Measurements from ENCODE around the gene RB1.

Gene RB1

DNA sequence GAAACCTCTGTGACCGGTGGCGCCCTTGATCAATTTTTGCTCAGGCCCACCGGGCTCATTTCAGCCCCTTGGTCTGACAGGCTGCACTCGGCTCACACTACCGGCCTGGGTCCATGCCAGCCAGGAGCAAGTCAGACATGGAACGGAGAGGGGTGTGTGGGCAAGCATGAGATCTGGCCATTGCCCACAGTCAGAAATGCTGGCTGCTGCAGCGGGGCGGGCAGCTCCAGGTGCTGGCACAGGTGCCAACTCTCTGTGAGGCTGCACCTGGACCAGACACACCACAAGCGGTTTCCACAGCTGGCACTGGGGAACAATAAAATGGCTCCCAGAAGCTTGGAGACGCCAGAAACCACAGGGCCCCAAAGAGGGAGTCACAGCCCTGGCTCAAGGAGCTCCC is 153.0 kb downstream of the RB1 start:
- no peak for DNase-seq (ENCODE audit: low read depth)

DNA sequence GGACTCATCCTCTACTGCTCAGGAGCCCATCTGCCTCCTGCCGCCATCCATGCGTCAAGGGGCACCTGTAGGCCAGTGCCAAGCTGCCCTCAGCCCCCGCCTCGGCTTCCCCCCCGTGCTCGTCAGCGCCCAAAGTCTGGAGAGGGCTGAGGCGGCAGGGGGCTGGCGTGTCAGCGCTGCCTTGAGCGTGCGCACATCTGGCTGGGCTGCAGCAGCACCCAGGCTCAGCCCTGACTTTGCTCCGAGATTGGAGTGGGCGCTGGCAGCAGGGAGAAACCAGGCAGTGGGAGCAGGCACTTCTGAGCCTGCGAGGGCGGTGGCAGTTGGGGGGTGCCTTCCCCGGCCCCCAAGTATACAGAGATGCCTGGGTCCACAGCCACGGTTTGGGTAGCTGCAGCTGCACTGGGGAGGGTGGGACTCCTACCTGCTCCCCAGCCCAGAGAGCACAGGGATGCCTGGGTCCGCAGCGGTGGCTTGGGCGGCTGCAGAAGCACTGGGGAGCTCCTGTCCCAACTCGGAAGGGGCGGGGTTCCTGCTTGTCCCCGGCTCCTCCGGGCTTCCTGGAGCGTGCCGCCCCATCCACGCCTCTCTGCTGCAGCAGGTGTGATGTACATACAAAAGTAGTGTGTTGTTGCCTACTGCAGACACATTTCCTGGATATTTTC is 154.2 kb downstream of the RB1 start:
- no peak for DNase-seq (ENCODE audit: low read depth)

DNA sequence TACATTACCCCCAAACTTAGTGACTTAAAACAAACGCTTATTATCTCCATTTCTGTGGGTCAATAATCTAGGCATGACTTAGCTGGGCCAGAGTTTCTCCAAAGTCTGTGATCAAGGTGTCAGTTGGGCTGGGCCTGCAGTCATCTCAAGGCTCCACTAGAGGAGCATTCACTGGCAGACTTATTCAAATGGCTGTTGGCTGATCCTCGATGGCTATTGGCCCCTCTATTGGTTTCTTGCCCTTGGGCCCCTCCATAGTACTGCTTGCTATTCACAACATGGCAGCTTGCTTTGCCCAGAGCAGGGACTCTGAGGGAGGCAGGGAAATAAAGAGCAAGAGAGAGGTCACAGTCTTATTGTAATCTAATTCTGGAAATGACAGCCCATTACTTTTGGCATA is 171.7 kb downstream of the RB1 start:
- DNase-seq (ENCODE audit: low read depth) = no peak

DNA sequence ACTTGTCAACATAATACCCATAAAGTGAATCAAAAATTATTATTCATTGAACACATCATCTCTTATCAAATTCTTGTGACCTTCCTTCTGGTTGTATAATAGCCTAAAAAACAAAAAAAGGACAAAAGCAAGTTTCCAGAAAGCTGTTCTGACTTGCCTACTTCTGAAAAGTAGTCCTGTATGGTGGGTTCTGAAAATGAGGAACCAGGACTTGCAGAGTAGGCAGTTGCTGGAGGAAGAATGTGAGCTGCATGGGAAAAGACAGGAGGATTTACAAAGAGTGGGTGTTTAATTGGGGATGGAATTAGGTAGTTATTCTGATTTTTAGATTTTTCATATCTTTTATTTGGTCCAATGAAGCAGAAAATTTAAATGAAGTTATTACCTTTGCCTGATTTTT is 172.7 kb downstream of the RB1 start:
- no peak for DNase-seq (ENCODE audit: low read depth)

DNA sequence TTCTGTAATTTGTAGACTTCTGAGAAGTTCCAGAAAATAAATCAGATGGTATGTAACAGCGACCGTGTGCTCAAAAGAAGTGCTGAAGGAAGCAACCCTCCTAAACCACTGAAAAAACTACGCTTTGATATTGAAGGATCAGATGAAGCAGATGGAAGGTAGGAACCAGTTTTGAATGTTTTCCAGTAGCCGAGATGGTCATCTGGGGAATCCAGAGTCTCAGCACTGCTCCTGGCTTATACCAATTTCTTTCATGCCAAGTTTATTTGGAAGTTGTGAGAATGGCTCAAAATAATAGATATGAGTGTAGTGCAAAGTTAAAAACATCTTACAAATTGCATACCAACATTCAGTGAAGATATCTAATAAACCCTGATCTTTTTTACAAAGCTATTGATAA is 173.1 kb downstream of the RB1 start:
- no peak for DNase-seq (ENCODE audit: low read depth)

DNA sequence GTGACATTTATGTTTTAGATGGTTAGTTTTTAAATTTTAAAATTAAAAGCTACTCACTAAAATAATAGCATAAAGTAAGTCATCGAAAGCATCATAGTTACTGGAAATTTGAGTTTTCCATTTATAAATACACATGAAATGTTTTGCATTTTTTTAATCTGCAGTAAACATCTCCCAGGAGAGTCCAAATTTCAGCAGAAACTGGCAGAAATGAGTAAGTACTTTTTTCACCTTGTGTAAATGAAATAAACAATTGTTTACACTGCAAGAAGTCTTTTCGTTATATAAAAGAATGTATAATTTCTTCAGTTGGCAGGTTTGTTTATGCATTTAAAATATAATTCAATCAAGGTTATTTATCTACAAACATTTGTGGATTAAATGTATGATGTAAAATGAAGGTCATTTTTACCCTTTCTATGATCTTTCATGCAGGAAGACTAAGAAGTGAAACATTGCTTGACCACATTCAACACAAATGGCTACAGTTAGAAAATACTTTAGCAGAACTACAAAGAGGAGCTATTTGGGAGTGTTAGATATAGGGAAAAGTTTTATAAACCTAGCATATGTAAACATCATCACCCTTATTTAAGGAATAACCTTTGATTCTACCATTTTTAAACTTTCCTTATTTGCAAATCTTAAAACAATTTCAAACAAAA is 173.8 kb downstream of the RB1 start:
- DNase-seq (ENCODE audit: low read depth) = no peak

DNA sequence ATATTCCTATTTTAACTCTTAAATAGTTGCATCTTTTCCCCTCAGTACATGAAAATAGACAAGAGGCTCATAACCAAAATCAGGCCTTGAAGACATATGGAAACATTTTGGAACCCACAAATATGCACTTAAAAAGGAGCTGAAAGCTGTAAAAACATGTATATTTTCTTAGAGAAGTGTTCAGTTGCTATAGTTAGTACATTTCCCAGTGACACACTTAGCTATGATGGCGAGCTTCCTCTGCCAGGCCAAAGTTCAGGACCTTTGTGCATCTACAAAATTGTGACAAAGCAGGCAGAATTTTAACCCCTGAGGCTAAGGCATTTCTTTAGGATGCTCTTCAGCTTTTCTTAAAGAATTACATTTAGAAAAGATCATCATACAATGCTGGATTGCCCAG is 174.8 kb downstream of the RB1 start:
- DNase-seq (ENCODE audit: low read depth) = no peak

DNA sequence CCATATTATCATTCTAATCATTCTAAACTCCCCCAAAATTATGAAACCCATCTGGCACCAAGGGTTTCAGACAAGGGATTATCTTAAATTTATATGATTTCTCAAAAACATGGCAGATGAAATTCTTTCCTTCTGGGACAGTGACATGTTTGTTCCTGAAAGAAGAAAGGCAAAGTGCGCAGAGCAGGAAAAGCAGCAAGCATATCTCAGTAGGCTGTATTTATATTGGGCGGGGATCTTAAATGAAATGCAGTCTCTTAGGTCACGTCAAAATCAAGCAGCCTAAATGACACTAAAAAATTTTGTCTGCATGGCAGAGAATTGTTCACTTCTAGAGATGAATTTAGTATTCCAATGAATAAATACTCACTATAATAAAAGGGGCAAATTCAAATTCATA is 180.0 kb downstream of the RB1 start:
- DNase-seq (ENCODE audit: low read depth) = no peak

DNA sequence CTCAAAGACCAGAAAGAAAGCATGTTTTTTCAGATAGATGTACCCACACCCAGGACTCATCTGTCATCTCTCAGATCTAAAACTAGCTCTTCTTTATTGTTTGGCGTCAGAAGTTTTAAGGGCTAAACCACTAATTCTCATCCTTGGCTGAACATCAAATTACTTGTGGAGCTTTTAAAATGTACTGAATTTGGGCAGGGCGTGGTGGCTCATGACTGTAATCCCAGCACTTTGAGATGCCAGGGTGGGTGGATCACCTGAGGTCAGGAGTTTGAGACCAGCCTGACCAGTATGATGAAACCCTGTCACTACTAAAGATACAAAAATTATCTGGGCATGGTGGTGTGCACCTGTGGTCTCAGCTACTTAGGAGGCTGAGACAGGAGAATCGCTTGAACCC is 181.9 kb downstream of the RB1 start:
- DNase-seq (ENCODE audit: low read depth) = no peak

DNA sequence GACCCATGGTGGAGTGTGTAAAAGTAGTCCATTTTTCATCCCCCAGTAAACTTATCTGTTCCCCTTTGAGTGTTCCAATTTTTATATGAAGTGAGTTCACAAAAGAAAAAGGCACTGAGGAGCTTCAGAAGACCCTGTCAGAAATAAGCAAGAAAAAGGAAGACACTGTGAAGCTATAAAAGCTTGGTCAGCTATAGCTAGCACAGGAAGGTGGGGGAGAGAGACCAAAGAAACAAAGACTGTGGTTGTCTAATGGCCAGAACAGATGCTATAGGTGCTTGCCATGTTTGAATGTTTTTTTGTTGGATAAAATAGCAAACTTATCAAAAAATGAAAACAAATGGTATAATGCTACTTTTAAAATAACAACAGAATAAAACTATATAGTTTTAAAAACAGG is 182.8 kb downstream of the RB1 start:
- no peak for DNase-seq (ENCODE audit: low read depth)

DNA sequence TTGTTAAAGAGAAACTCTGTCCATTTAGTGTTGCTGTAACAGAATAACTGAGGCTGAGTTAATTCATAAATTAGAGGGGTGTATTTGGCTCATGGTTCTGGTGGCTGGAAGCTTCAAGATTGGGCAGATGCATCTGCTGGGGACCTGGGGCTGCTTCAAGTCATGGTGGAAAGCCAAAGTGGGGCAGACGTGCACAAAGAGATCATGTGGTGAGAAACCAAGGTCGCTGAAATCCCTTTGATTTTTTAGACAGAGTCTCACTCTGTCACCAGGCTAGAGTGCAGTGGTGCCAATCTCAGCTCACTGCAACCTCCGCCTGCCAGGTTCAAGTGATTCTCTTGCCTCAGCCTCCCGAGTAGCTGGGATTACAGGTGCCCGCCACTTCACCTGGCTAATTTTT is 183.3 kb downstream of the RB1 start:
- DNase-seq (ENCODE audit: low read depth) = no peak

DNA sequence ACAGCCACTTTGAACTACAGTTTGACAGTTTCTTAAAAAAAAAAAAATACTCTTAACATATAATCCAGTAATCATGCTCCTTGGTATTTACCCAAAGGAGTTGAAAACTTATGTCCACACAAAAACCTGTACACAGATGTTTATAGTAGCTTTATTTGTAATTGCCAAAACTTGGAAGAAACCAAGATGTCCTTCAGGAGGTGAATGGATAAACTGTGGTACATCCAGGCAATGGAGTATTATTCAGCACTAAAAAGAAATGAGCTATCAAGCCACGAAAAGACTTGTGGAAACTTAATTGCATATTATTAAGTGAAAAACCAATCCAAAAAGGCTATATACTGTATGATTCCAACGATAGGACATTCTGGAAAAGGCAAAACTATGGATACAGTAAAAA is 184.4 kb downstream of the RB1 start:
- DNase-seq (ENCODE audit: low read depth) = no peak

DNA sequence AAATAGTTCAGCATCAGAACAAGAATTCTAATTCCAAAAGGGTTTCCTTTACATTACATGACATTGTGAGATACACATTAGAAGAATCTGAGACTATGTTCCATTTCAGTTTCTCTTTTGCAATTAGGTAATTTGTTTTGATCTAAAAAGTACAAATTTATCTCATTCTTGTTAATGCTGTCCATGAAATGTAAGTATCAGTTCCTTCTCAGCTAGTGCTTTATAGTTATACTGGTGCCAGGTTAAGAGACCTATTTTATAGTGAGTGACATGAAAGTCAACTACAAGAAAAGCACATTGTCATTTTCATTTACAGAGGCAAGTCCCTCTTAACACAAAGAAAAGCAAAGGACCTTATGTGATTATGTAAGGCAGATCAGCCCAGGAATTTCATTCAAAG is 185.4 kb downstream of the RB1 start:
- no peak for DNase-seq (ENCODE audit: low read depth)

DNA sequence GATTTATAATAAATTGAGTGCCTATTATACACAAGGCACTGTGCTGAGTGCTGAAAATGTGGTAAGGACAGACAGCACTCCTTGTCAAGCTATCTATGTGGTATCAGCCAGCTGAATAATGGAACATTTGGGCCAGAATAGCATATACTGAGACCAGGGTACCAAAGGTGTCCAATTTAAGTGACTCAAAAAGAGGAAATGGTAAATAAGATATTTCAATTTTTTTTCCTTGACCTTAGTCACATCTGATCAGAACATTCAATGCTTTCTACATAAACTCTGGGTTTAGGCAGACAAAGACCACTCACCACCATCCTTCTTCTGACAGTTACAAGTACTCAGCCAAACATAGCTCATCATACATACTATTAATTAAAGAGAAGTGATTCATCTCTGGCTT is 186.1 kb downstream of the RB1 start:
- no peak for DNase-seq (ENCODE audit: low read depth)

DNA sequence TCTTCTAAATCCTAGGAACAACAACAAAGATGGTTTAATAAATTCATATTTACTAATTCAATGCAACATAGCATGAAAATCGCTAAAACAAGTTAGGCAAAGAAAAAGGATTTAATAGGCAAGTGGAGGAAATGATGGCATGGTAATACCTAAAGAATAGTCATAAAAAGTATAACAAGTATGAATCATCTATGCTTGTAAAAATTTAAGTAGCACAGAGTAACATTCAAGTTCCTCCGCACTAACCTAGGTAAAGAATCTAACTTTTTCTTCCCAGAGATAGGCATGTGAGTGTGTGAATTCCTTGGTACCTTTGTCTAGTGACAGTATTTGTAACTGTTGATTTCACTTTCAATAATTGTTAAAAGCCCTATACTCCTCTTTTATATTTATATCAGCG is 186.7 kb downstream of the RB1 start:
- DNase-seq (ENCODE audit: low read depth) = no peak

DNA sequence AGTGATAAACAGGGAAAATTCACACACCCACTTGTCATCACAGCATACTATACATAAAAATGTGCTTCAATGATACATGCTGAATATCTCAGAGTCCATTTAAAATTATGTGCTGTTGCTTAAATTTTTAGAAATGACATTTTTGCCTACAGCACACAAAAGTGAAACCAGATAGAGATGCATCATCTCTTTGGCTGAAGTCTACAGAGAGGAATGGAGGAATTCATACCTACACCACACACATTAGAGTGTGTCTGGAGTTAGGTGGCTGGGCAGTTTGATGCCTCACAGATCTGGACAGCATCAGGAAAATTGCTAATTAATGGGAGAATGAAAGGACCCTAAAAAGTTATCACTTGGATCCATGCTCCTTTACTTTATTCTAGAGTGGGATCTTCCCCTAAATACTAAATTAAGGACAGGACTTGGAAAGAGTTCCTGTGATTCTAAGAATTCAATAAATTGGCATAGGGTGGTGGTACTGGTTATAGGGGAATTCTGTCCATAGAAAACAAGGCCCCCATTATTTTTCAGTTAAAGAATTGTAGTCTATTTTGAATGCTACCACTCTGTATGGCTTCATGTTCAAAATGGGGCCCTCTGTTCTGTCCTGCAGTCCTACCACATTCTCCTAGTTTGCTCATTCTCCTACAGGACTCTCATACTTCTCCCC is 188.0 kb downstream of the RB1 start:
- no peak for DNase-seq (ENCODE audit: low read depth)

DNA sequence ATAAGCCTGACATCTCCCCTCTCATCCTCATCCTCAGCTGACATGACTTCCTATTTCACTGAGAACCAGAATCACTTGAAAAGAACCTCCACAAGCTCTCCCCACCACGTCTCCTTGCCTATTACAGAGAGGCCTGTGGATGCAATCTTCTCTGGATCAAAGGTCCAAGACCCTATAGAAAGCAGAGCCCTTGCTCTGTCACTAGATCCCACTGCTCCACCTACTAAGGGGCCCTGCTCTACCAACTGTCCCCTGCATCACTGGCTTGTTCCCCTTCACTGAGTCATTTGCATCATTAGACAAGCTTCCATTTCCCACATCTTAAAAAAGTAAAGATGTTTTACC is 188.5 kb downstream of the RB1 start:
- no peak for DNase-seq (ENCODE audit: low read depth)

DNA sequence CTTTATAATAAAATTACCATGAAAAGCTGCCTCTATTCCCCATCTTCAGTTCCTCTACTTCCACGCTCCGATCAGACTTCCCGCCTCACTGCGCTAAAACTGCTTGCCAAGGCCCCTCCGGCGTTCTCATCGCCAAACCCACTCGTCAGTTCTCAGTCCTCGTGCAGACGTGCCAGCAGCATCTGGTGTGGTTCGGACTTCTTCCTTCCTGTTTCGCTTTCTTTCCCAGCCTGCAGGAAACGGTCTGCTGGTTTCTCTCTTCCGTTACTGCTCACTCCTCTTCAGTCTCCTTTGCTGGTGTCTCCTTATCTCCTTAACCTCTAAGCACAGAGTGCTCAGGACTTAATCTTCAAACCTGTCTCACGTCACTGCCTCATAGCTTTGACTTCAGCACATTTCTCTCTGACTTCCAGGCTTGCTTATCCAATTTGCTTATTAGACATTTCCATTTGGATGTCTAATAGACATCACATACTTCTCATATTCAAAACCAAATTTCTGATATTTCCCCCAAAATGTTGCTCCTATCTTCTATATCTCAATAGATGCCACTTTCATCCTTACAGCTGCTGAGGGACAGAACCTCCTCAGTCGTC is 189.0 kb downstream of the RB1 start:
- DNase-seq (ENCODE audit: low read depth) = no peak

DNA sequence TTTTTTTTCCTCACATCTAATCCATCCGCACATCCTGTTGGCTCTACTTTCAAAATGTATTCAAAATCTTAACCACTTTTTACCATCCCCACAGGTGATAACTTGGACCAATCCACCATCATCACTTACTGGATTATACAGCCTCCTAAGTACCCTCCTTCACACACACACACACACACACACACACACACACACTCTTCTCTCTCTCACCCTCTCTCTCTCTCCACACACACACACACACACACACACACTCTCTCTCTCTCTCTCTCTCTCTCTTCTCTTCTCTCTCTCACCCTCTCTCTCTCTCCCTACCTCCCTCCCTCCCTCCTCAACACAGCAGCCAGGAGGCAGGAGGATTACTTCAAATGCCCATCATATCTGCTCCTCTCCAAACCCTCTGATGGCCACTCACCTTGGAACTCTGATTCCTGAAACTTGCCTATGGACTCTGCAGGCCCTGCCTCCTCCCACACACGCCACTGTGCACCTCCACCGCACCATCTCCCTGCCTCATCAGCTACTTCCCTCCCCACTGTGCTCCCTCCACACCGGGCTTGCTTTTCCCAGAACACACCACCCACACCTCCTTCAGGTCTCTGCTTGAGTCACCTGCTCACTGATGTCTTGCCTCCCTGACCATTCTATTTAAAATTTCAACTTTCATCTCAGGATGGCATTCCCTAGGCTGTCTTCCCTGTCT is 189.7 kb downstream of the RB1 start:
- DNase-seq (ENCODE audit: low read depth) = no peak

DNA sequence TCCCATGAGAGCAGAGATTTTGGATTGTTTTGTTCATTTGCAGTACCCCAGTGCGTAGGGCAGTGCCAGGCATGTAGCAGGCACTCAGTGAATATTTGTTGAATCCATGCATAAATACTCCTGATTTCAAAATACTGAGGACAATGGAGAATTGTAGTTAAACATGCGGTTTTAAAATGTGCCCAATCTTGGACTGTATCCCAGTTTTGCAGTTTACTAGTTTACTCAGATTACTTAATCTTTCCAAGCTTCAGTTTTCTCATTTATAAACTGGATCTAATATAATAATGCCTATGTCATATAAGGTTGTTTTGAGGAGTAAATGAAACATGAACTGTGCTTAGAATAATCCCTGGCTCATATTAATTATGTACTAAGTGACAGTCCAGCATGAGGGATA is 190.3 kb downstream of the RB1 start:
- no peak for DNase-seq (ENCODE audit: low read depth)

DNA sequence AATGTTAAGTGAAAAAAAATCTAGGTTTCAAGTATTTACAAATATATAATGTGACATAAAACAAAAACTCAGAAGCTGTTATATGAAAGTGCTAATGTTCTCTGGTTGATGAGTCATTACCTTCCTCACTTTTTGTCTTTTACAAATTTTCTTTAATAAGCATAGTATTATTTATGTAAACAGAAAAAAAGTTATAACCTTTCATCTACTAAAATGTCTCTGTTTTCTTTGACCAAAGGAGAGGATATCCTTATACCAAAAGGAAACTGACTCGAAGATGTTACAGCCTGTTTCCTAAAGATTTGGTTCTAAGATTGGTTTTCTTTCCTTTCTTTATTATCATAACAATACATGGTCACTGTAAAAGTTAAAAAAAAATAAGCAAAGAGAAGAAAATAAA is 191.3 kb downstream of the RB1 start:
- no peak for DNase-seq (ENCODE audit: low read depth)

DNA sequence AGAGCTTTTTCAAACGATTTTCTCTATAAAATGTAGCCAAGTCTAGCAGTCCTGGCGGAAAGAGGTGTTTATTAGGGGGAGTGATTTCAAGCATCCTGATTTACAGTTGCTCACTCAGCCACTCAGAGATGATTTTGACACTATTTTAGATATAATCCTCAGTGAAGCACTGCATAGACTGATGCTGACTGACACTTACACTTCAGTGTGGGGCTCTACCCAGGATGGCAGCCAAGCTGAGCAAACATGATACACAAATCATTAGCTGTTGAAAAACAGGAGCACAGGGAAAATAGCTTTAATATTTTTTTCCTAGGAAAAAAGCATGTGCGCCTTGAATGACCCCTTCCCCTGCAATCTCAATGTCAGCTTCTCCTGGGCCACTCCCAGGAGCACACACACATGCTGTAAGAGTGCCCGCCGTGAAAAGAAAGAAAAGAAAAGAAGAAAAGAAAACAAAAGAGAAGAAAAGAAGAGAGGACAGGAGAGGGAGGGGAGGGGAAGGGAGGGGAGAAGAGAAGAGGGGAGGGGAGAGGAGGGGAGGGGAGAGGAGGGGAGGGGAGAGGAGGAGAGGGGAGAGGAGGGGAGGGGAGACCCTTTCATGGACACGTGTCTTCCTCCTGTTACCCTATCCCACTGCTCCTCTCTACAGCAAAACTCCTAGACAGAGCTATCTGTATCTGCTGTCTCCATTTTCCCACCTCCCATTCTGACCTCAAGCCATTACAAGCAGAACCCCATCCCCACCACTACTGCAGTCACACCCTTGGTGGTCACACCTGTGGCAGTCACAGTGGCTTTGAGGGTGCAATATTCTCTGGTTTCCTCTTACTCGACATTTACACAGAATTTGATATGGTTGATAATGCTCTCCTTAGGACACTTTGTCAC is 193.0 kb downstream of the RB1 start:
- no peak for DNase-seq (ENCODE audit: low read depth)
